Measurements from ENCODE around the gene GALT. TPM values are rescaled to one million over a fixed set of nuclear protein-coding genes. Genes with fewer than 3 reads are reported as not detected.
"Not testable (repeated sequence)": the region's sequence is repeated elsewhere in the genome, so short reads cannot be mapped to it uniquely, and the experiment has no call there.

GALT gene
- total RNA-seq, 6 experiments from 2014 or later: 58.2 to 157 (median 117) TPM

DNA sequence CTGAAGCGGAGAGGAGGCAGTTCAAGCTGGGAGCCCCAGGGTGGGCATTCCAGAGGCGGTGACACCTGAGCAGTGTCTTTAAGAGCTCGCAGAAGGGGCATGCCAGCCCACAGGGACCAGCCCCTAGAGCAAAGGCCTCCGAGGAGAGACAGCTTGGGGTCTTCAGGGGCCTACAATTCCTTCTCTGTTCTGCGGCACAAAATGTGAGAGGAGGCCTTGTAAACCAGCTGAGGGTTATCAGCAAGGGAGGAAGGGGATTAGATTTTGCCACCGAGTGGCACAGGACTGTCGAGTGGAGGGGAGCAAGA, 8.4 kb upstream of the GALT start:
- DNase-seq: no peak
- Histone ChIP-seq H3K36me3 (peaks cover 0 to 6% (median 0%) of the 10 kb centered on the region in 4 donors), H3K27me3 (no peaks in the 10 kb centered on the region), H3K9me3 (no peaks in the 10 kb centered on the region), H3K4me1 (peaks cover 0 to 38% (median 17%) of the 10 kb centered on the region in 4 donors), H3K4me3 (peak overlapping the region; percentile 50 to 91 (median 87)), H3K27ac (peak overlapping the region; percentile 36 to 79 (median 72))
- ATAC-seq: no peak
- TF ChIP-seq POLR2A (IDR thresholded peaks at IDR 0.05) (no peak), CTCF (IDR thresholded peaks at IDR 0.05) (no peak)
- intact Hi-C loops (cut with DNase I): no loop called here
- WGBS (ENCODE audit: insufficient coverage, low coverage, low lambda C conversion rate, missing lambda C conversion rate): 6% methylated on average over 7 of the region's 7 CpGs

DNA sequence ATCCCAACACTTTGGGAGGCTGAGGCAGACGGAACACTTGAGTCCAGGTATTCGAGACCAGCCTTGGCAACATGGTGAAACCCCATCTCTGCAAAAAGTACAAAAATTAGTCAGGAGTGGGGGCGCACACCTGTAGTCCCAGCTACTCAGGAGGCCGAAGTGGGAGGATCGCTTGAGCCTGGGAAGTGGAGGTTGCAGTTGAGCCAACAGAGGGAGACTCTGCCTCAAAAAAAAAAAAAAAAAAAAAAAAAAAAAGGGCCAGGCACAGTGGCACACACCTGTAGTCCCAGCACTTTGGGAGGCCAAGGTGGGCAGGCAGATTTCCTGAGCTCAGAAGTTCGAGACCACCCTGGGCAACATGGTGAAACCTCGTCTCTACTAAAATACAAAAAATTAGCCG, 7.2 kb upstream of the GALT start:
- intact Hi-C loops (cut with DNase I): not testable (repeated sequence)

DNA sequence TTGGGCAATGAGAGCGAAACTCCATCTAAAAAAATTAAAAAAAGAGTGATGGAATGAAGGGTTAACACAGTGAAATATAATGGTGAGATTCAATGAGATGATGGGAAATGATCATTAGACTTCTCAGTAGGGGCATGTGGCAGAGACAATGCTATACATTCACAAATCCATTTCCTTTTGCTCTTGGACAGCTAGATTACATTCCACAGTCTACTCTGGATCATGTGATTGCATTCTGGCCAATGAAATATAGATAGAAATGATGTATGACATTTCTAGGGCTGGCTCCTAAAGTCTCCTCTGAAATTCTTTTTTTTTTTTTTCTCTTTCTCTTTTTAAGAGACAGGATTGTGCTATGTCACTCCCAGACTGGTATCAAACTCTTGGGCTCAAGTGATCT, 3.8 kb upstream of the GALT start:
- no peak for TF ChIP-seq POLR2A (IDR thresholded peaks at IDR 0.05)
- TF ChIP-seq CTCF (IDR thresholded peaks at IDR 0.05): no peak
- Histone ChIP-seq H3K9me3 (no peaks in the 10 kb centered on the region), H3K27ac (no peak overlapping the region), H3K4me1 (peaks cover 0 to 39% (median 16%) of the 10 kb centered on the region in 4 donors), H3K27me3 (no peaks in the 10 kb centered on the region), H3K4me3 (no peak overlapping the region), H3K36me3 (no peaks in the 10 kb centered on the region)
- intact Hi-C loops (cut with DNase I): no loop called here
- ATAC-seq: no peak
- no peak for DNase-seq
- 100% methylated on average over 1 of the region's 1 CpG for WGBS (ENCODE audit: insufficient coverage, low coverage, low lambda C conversion rate, missing lambda C conversion rate)

More for the DNA sequence above, 7.2 kb upstream of the GALT start:
- peaks cover 0 to 33% (median 15%) of the 10 kb centered on the region in 4 donors for H3K4me1 ChIP-seq
- ATAC-seq, DNase-seq, H3K4me3 ChIP-seq, H3K9me3 ChIP-seq, H3K27me3 ChIP-seq, H3K36me3 ChIP-seq, H3K27ac ChIP-seq: not testable (repeated sequence)
- WGBS (ENCODE audit: insufficient coverage, low coverage, low lambda C conversion rate, missing lambda C conversion rate): 68% methylated on average over 3 of the region's 8 CpGs

DNA sequence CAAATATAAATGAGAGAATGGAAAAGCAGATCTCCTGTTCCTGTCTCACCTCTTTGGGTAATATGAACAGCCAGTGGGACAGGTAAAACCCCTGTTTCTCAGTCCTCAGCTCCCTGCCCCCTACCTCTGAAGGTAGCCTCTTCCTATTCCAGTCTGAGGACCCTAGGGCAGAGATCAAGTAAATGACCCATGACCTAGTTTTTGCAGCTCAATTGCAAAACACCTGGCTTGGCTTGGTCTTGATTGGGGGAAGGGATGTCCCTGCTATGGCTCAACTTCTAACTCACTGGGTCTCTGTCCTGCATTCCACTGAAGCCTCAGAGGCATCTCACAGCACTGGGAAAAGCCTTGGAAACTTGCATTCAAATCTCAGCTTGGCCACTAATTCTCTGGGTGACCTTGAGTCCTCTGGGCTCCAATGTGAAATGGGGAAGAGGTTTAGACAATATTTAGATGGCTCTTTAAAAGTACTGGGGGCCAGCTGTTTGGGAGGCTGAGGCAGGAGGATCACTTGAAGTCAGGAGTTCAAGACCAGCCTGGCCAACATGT, 1.6 kb upstream of the GALT start:
- no peak overlapping the region for H3K4me3 ChIP-seq
- no peaks in the 10 kb centered on the region for H3K9me3 ChIP-seq
- H3K4me1 ChIP-seq: peaks cover 0 to 60% (median 21%) of the 10 kb centered on the region in 4 donors
- peak; percentile 45 to 69 (median 56) for ATAC-seq
- peak in 1 of 3 donors; percentile 84 for DNase-seq
- intact Hi-C loops (cut with DNase I): no loop called here
- H3K36me3 ChIP-seq: peaks cover 0 to 17% (median 8%) of the 10 kb centered on the region in 4 donors
- peak overlapping the region; percentile 51 to 87 (median 83) for H3K27ac ChIP-seq
- H3K27me3 ChIP-seq: no peaks in the 10 kb centered on the region
- peak; percentile 22 for TF ChIP-seq POLR2A (IDR thresholded peaks at IDR 0.05)
- no peak for TF ChIP-seq CTCF (IDR thresholded peaks at IDR 0.05)

GRCh38 chr9:34647084-34647403, 569 bp downstream of the GALT start:
- no peak for TF ChIP-seq POLR2A (IDR thresholded peaks at IDR 0.05)
- Histone ChIP-seq H3K36me3 (peaks cover 0 to 17% (median 9%) of the 10 kb centered on the region in 4 donors), H3K4me3 (peak overlapping the region; percentile 64 to 95 (median 74)), H3K27ac (peak overlapping the region; percentile 70 to 87 (median 83)), H3K27me3 (no peaks in the 10 kb centered on the region), H3K9me3 (no peaks in the 10 kb centered on the region), H3K4me1 (peaks cover 0 to 59% (median 23%) of the 10 kb centered on the region in 4 donors)
- ATAC-seq: no peak
- DNase-seq: no peak
- intact Hi-C loops (cut with DNase I): no loop called here
- 0% methylated on average over 3 of the region's 8 CpGs for whole genome bisulfite sequencing (ENCODE audit: insufficient coverage, low coverage, low lambda C conversion rate, missing lambda C conversion rate)

DNA sequence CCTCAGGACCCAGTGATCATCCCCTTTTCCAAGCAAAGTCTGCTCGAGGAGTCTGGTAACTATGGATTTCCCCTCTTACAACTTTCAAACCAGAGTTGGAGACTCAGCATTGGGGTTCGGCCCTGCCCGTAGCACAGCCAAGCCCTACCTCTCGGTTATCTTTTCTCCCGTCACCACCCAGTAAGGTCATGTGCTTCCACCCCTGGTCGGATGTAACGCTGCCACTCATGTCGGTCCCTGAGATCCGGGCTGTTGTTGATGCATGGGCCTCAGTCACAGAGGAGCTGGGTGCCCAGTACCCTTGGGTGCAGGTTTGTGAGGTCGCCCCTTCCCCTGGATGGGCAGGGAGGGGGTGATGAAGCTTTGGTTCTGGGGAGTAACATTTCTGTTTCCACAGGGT, 1.2 kb downstream of the GALT start:
- no peak for DNase-seq
- H3K9me3 ChIP-seq: no peaks in the 10 kb centered on the region
- peak overlapping the region; percentile 64 to 95 (median 74) for H3K4me3 ChIP-seq
- H3K36me3 ChIP-seq: peaks cover 0 to 17% (median 9%) of the 10 kb centered on the region in 4 donors
- H3K27ac ChIP-seq: peak overlapping the region; percentile 70 to 87 (median 83)
- 20% methylated on average over 9 of the region's 10 CpGs for WGBS (ENCODE audit: insufficient coverage, low coverage, low lambda C conversion rate, missing lambda C conversion rate)
- no peak for ATAC-seq
- TF ChIP-seq POLR2A (IDR thresholded peaks at IDR 0.05): no peak
- no peak for TF ChIP-seq CTCF (IDR thresholded peaks at IDR 0.05)
- peaks cover 0 to 65% (median 26%) of the 10 kb centered on the region in 4 donors for H3K4me1 ChIP-seq
- H3K27me3 ChIP-seq: no peaks in the 10 kb centered on the region
- intact Hi-C loops (cut with DNase I): no loop called here

Measured in right lobe of liver (tissue), 6 donors.